AG09309 (cell line): ENCODE data around the gene ASB9.
A peak's percentile ranks its signal among the peaks of the same experiment; 100 is the strongest.

Experiments used
- DNase-seq: peaks from one replicate; pipeline ENCODE4 v3.0.0-alpha.2; 2010; ENCODE audit warnings: low read depth
- H3K4me3 ChIP-seq: 2 replicates; pipeline ENCODE4 v1.5.1; 2011; ENCODE audit warnings: mild to moderate bottlenecking, low read depth, low read length, moderate library complexity; ENCODE audit not compliant: control insufficient read depth
- TF ChIP-seq, protein P1 (sequence below): IDR thresholded peaks from 2 replicates; pipeline ENCODE4 v1.5.1; 2011; ENCODE audit warnings: mild to moderate bottlenecking, low read depth, low read length, inconsistent platforms; ENCODE audit not compliant: insufficient read depth, control insufficient read depth; ENCODE audit errors: missing control alignments

Gene ASB9

GRCh38 chrX:15244421-15244820 lies 25.5 kb downstream of the ASB9 start:
- no peak for DNase-seq
- TF ChIP-seq, protein P1, sequence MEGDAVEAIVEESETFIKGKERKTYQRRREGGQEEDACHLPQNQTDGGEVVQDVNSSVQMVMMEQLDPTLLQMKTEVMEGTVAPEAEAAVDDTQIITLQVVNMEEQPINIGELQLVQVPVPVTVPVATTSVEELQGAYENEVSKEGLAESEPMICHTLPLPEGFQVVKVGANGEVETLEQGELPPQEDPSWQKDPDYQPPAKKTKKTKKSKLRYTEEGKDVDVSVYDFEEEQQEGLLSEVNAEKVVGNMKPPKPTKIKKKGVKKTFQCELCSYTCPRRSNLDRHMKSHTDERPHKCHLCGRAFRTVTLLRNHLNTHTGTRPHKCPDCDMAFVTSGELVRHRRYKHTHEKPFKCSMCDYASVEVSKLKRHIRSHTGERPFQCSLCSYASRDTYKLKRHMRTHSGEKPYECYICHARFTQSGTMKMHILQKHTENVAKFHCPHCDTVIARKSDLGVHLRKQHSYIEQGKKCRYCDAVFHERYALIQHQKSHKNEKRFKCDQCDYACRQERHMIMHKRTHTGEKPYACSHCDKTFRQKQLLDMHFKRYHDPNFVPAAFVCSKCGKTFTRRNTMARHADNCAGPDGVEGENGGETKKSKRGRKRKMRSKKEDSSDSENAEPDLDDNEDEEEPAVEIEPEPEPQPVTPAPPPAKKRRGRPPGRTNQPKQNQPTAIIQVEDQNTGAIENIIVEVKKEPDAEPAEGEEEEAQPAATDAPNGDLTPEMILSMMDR = no peak

GRCh38 chrX:15242899-15243555 lies 26.9 kb downstream of the ASB9 start:
- DNase-seq = peak; percentile 31
- no peak overlapping the region for H3K4me3 ChIP-seq
- TF ChIP-seq, protein P1 = peak; percentile 57

More at GRCh38 chrX:15244421-15244820, 25.5 kb downstream of the ASB9 start:
- no peak overlapping the region for H3K4me3 ChIP-seq

- TF ChIP-seq, protein P1 = no peak
- H3K4me3 ChIP-seq = no peak overlapping the region
- no peak for DNase-seq
These were observed 28.6 kb downstream of the ASB9 start for GRCh38 chrX:15241301-15241700.

GRCh38 chrX:15240414-15240813 lies 29.5 kb downstream of the ASB9 start:
- no peak for DNase-seq
- TF ChIP-seq, protein P1 = no peak
- H3K4me3 ChIP-seq = no peak overlapping the region

DNA sequence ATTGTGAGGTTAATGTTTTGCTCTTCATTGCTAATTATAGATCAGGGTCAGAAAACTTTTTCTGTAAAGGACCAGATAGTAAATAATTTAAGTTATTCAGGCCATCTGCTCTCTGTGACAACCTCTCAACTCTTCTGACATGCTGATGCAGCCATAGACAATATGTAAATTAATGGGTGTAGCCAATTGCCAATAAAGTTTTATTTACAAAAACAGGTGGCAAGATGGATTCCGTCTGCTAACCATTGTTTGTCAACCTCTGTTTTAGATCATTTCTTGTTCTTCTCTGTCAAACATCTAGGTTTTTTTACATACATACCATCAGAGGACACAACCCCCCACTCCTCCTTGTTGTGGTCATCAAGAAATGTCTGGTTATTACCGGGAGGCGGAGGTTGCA lies 33.7 kb downstream of the ASB9 start:
- TF ChIP-seq, protein P1 = no peak
- H3K4me3 ChIP-seq = no peak overlapping the region
- no peak for DNase-seq

DNA sequence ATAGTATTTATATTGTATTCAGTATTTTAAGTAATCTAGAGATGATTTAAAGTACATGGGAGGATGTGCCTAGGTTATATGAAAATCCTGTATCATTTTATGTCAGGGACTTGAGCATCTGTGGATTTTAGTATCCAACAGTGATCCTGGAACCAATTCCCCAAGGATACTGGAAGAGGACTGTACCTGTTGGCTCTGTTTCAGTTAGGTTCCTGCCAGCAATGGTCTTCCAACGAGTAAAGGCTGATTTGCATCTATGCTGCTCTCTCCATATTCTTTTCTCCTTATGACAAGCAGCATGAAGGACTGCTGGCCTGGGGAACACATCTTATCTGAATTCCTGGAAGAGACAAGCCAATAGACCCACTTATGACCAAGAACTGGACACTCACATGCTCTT lies 34.9 kb downstream of the ASB9 start:
- TF ChIP-seq, protein P1 = no peak

More for the DNA sequence above, 34.9 kb downstream of the ASB9 start:
- DNase-seq = no peak
- no peak overlapping the region for H3K4me3 ChIP-seq
